HepG2 (cell line): ENCODE data around the gene TTC31. TPM values are rescaled to one million over a fixed set of nuclear protein-coding genes. Genes with fewer than 3 reads are reported as not detected.
A peak's percentile ranks its signal among the peaks of the same experiment; 100 is the strongest.

Source experiments
- CSRNP1 ChIP-seq: sonication (generic); formaldehyde crosslinking; IDR thresholded peaks from 2 replicates; pipeline ENCODE4 v1.8.1; 2023; ENCODE audit warnings: mild to moderate bottlenecking, missing genetic modification reagents
- CTCF ChIP-seq: sonication (generic); formaldehyde crosslinking; IDR thresholded peaks from 2 replicates; pipeline ENCODE4 v1.5.0; 2020; ENCODE audit warnings: mild to moderate bottlenecking, missing genetic modification reagents, moderate library complexity
- PATZ1 ChIP-seq: sonication (generic); formaldehyde crosslinking; IDR thresholded peaks from 2 replicates; pipeline ENCODE4 v1.4.0; 2020; ENCODE audit warnings: missing genetic modification reagents
- PAXIP1 ChIP-seq: sonication (generic); formaldehyde crosslinking; conservative IDR thresholded peaks from 2 replicates; pipeline ENCODE4 v1.4.0; 2020; ENCODE audit warnings: mild to moderate bottlenecking, missing genetic modification reagents, moderate library complexity
- RARA ChIP-seq: IDR thresholded peaks from 2 replicates; pipeline ENCODE4 v1.6.1; 2016; ENCODE audit warnings: missing genetic modification reagents, missing compliant biosample characterization
- TCF12 ChIP-seq, 2 experiments: fragments of 450-650 bp in 1 of 2; sonication (generic) in 1 of 2; formaldehyde crosslinking in 1 of 2; IDR thresholded peaks; 2 replicates each; pipeline versions ENCODE4 v1.6.1 to v1.8.0; 2017 to 2022; ENCODE audit warnings: antibody characterized with exemption in 1 of 2, mild to moderate bottlenecking in 1 of 2, missing genetic modification reagents in 1 of 2, moderate library complexity in 1 of 2
- WIZ ChIP-seq: sonication (generic); formaldehyde crosslinking; IDR thresholded peaks from 2 replicates; pipeline ENCODE4 v1.5.1; 2020; ENCODE audit warnings: mild to moderate bottlenecking, missing genetic modification reagents
- ZBTB38 ChIP-seq: sonication (generic); formaldehyde crosslinking; IDR thresholded peaks from 2 replicates; pipeline ENCODE4 v1.5.1; 2020; ENCODE audit warnings: mild to moderate bottlenecking, missing genetic modification reagents
- ZFP62 ChIP-seq: sonication (generic); formaldehyde crosslinking; IDR thresholded peaks from 2 replicates; pipeline ENCODE4 v1.4.0; 2020; ENCODE audit warnings: missing genetic modification reagents
- ZFX ChIP-seq: sonication (generic); formaldehyde crosslinking; IDR thresholded peaks from 2 replicates; pipeline ENCODE4 v1.4.0; 2020; ENCODE audit warnings: mild to moderate bottlenecking, low read depth, missing genetic modification reagents, moderate library complexity
- ZMYM3 ChIP-seq: sonication (generic); formaldehyde crosslinking; IDR thresholded peaks from 2 replicates; pipeline ENCODE4 v1.5.1; 2020; ENCODE audit warnings: mild to moderate bottlenecking, missing genetic modification reagents
- ZMYM4 ChIP-seq: sonication (generic); formaldehyde crosslinking; IDR thresholded peaks from 2 replicates; pipeline ENCODE4 v1.8.1; 2023; ENCODE audit warnings: mild to moderate bottlenecking, missing genetic modification reagents
- ZNF34 ChIP-seq: sonication (generic); formaldehyde crosslinking; IDR thresholded peaks from 2 replicates; pipeline ENCODE4 v1.4.0; 2020; ENCODE audit warnings: mild to moderate bottlenecking, missing genetic modification reagents, borderline replicate concordance
- ZNF549 ChIP-seq: sonication (generic); formaldehyde crosslinking; IDR thresholded peaks from 2 replicates; pipeline ENCODE4 v1.5.0; 2020; ENCODE audit warnings: missing genetic modification reagents
- ZNF597 ChIP-seq: sonication (generic); formaldehyde crosslinking; IDR thresholded peaks from 2 replicates; pipeline ENCODE4 v1.5.0; 2020; ENCODE audit warnings: missing genetic modification reagents
- ZSCAN22 ChIP-seq: sonication (generic); formaldehyde crosslinking; IDR thresholded peaks from 2 replicates; pipeline ENCODE4 v1.4.0; 2020; ENCODE audit warnings: mild to moderate bottlenecking, missing genetic modification reagents
- ZSCAN25 ChIP-seq: sonication (generic); formaldehyde crosslinking; IDR thresholded peaks from 2 replicates; pipeline ENCODE4 v1.8.0; 2022; ENCODE audit warnings: mild to moderate bottlenecking, missing genetic modification reagents
- polyA plus RNA-seq, 8 experiments: library from polyadenylated mRNA; depleted of rRNA in 3 of 8; stranded (reverse) in 7 of 8; unstranded in 1 of 8; fragments of >200 nt; fragmentation: Illumina TruSeq in 4 of 8; extraction: Trizol in 4 of 8; gene quantifications; 2 replicates each; pipeline versions ENCODE4 v1.2.1 to v1.2.3, GENCODE V29; 2011 to 2016; ENCODE audit warnings: low read depth in 4 of 8, missing spikeins in 1 of 8, mixed read lengths in 1 of 8; ENCODE audit not compliant: insufficient read depth in 1 of 8
- total RNA-seq, 5 experiments: library from RNA; depleted of rRNA; stranded (reverse); fragments of >200 nt; fragmentation: Illumina TruSeq; extraction: Trizol; gene quantifications; 2 replicates each; pipeline ENCODE4 v1.2.3, GENCODE V29; 2016; ENCODE audit warnings: low read depth in 1 of 5

TTC31 gene
- total and polyA plus RNA-seq, 2 of the 13 experiments (the other 11 are each of a cell fraction or from before 2014, with no cell fraction given): 28.3 to 39.5 TPM

GRCh38 chr2:74501335-74502071 is 18.6 kb downstream of the TTC31 start (continued):
- TF ChIP-seq CSRNP1 (peak; percentile 58; the same call in 1 of the 2 replicates), ZNF549 (no peak), TCF12 (IDR thresholded peaks at IDR 0.05) (no peak), TCF12 (CRISPR knock-in tag; IDR thresholded peaks at IDR 0.05) (no peak), CTCF (CRISPR knock-in tag) (no peak; the same call in 1 of the 2 replicates), ZMYM3 (no peak), ZFP62 (CRISPR knock-in tag) (no peak), RARA (CRISPR knock-in tag) (no peak), PAXIP1 (no peak), ZFX (CRISPR knock-in tag) (no peak; the same call in none of the 2 replicates), ZNF597 (CRISPR knock-in tag) (no peak), ZBTB38 (CRISPR knock-in tag) (no peak), WIZ (no peak), ZSCAN25 (CRISPR knock-in tag) (0 out of 2 replicates have a peak, but pooled peaks have one; percentile 64), PATZ1 (CRISPR knock-in tag) (peak; percentile 6; the same call in 1 of the 2 replicates), ZSCAN22 (CRISPR knock-in tag) (no peak), ZNF34 (CRISPR knock-in tag) (no peak), ZMYM4 (CRISPR knock-in tag) (0 out of 2 replicates have a peak, but pooled peaks have one; percentile 29)
